ENCODE measurements around the gene INTS4. TPM values are rescaled to one million over a fixed set of nuclear protein-coding genes. Genes with fewer than 3 reads are reported as not detected.
A peak's percentile ranks its signal among the peaks of the same experiment; 100 is the strongest.
"Not testable (repeated sequence)": the region's sequence is repeated elsewhere in the genome, so short reads cannot be mapped to it uniquely, and the experiment has no call there.

The INTS4 gene
- polyA plus RNA-seq, 1 of the 3 experiments (the other 2 are of a cell fraction), result 23.0 TPM

- Histone ChIP-seq H2AFZ (ENCODE audit: low read depth) (no peak overlapping the region), H3K27ac (ENCODE audit: low read depth in 2 of 2, low read length in 1 of 2) (peak overlapping the region in 1 of 2 experiments; percentile 47; a peak in 2 of 4 replicates), H3K9me2 (no peaks in the 10 kb centered on the region), H4K20me1 (ENCODE audit: insufficient read depth) (no peaks in the 10 kb centered on the region), H3K9me3 (no peaks in the 10 kb centered on the region), H3K9ac (no peak overlapping the region), H3K79me2 (ENCODE audit: insufficient read depth) (no peaks in the 10 kb centered on the region), H3K36me3 (replicated peaks in 1 of 2; ENCODE audit: control insufficient read depth in 1 of 2, insufficient read depth in 2 of 2, low read length in 1 of 2) (peaks cover 27 to 48% of the 10 kb centered on the region in 2 experiments), H3K27me3 (ENCODE audit: insufficient read depth) (no peaks in the 10 kb centered on the region), H3K4me1 (ENCODE audit: control insufficient read depth in 1 of 2, insufficient read depth in 2 of 2, low read depth in 1 of 2, low read length in 1 of 2) (peaks cover 9 to 11% of the 10 kb centered on the region in 2 experiments; a peak in 1 of 4 replicates), H3K4me3 (ENCODE audit: low read depth in 2 of 2, low read length in 1 of 2) (no peak overlapping the region), H3K4me2 (no peak overlapping the region), H3F3A (replicated peaks; ENCODE audit: insufficient read depth) (peaks cover 5% of the 10 kb centered on the region)
- POLR2A ChIA-PET, result no interaction called here
- WGBS (ENCODE audit: low lambda C conversion rate), result 92% methylated on average over 3 of the region's 3 CpGs
- CTCF ChIA-PET, result interaction anchor here (0.6 kb wide), 1 partner anchor 167 kb away, joined by 3 read pairs; no protein-coding TSS in a partner anchor
- DNase-seq, result no peak
- TF ChIP-seq POLR2AphosphoS5 (IDR thresholded peaks at IDR 0.05; ENCODE audit: low read depth, low read length) (no peak), USF1 (IDR thresholded peaks at IDR 0.05; ENCODE audit: borderline replicate concordance, low read depth) (no peak), NFIC (IDR thresholded peaks at IDR 0.05; ENCODE audit: borderline replicate concordance) (no peak), PBX3 (IDR thresholded peaks at IDR 0.05) (no peak), YY1 (IDR thresholded peaks at IDR 0.05; ENCODE audit: low read depth) (no peak), RAD21 (IDR thresholded peaks at IDR 0.05; ENCODE audit: low read length) (no peak), RXRA (IDR thresholded peaks at IDR 0.05; ENCODE audit: borderline replicate concordance, low read depth) (no peak), MXI1 (IDR thresholded peaks at IDR 0.05; ENCODE audit: low read depth, low read length) (no peak)
These were observed 115.2 kb downstream of the INTS4 start for GRCh38 chr11:77879218-77879617.

- H3K4me1 ChIP-seq (ENCODE audit: control insufficient read depth in 1 of 2, insufficient read depth in 2 of 2, low read depth in 1 of 2, low read length in 1 of 2); H3K9ac ChIP-seq; H3K9me3 ChIP-seq; POLR2A ChIA-PET; H3K4me2 ChIP-seq; H3K4me3 ChIP-seq (ENCODE audit: low read depth in 2 of 2, low read length in 1 of 2); H3K79me2 ChIP-seq (ENCODE audit: insufficient read depth); H3K27me3 ChIP-seq (ENCODE audit: insufficient read depth); H2AFZ ChIP-seq (ENCODE audit: low read depth); H4K20me1 ChIP-seq (ENCODE audit: insufficient read depth); H3K9me2 ChIP-seq; H3F3A ChIP-seq (replicated peaks; ENCODE audit: insufficient read depth); DNase-seq; CTCF ChIA-PET: not testable (repeated sequence)
- TF ChIP-seq NFIC (IDR thresholded peaks at IDR 0.05; ENCODE audit: borderline replicate concordance) (peak; percentile 61), MAX (IDR thresholded peaks at IDR 0.05; ENCODE audit: low read depth) (peak; percentile 79), SIN3A (IDR thresholded peaks at IDR 0.05; ENCODE audit: borderline replicate concordance, low read depth, low read length) (peak; percentile 80), TEAD4 (IDR thresholded peaks at IDR 0.05; ENCODE audit: borderline replicate concordance, insufficient read depth) (peak; percentile 63; the same call in 1 of the 2 replicates), JUND (IDR thresholded peaks at IDR 0.05) (peak; percentile 80), TCF12 (IDR thresholded peaks at IDR 0.05) (peak; percentile 85), FOSL2 (IDR thresholded peaks at IDR 0.05; ENCODE audit: borderline replicate concordance, low read depth) (peak; percentile 89)
- WGBS (ENCODE audit: low lambda C conversion rate), result 29% methylated on average over 4 of the region's 4 CpGs
- H3K36me3 ChIP-seq (replicated peaks in 1 of 2; ENCODE audit: control insufficient read depth in 1 of 2, insufficient read depth in 2 of 2, low read length in 1 of 2), result peaks cover 27 to 53% of the 10 kb centered on the region in 2 experiments
- H3K27ac ChIP-seq (ENCODE audit: low read depth in 2 of 2, low read length in 1 of 2), result peak overlapping the region; percentile 47; a peak in 2 of 4 replicates
These were observed 116.2 kb downstream of the INTS4 start for GRCh38 chr11:77878247-77878646.

Data from SK-N-SH (cell line).